OCI-LY3 (cell line): ENCODE results near the gene KEAP1.
A peak's percentile ranks its signal among the peaks of the same experiment; 100 is the strongest.

Experiments
- H2AFZ ChIP-seq: fragments of 200-600, 300-600 bp; shearing (Covaris generic); 2 replicates; pipeline ENCODE4 v1.6.0; 2014; ENCODE audit warnings: antibody characterized with exemption, low read depth, low read length
- H3K27ac ChIP-seq: fragments of 200-600, 300-600 bp; sonication (generic); 2 replicates; pipeline ENCODE4 v1.5.1; 2014; ENCODE audit warnings: mild to moderate bottlenecking, low read length, moderate library complexity, mixed read lengths
- H3K27me3 ChIP-seq: fragments of 200-600, 300-600 bp; sonication (generic); 2 replicates; pipeline ENCODE4 v1.6.1; 2014; ENCODE audit warnings: low read depth, low read length, mixed read lengths
- H3K36me3 ChIP-seq: fragments of 200-600, 300-600 bp; sonication (generic); replicated peaks from 2 replicates; pipeline ENCODE3; 2014; ENCODE audit warnings: low read depth, low read length, mixed read lengths
- H3K4me1 ChIP-seq: fragments of 300-600, 200-600 bp; sonication (generic); 2 replicates; pipeline ENCODE4 v1.6.1; 2014; ENCODE audit warnings: low read length, mixed read lengths
- H3K4me2 ChIP-seq: fragments of 200-600, 300-600 bp; sonication (generic); 2 replicates; pipeline ENCODE4 v1.6.1; 2014; ENCODE audit warnings: low read length, mixed read lengths
- H3K4me3 ChIP-seq: fragments of 300-600, 200-600 bp; sonication (generic); 2 replicates; pipeline ENCODE4 v1.5.1; 2014; ENCODE audit warnings: antibody characterized with exemption, mild to moderate bottlenecking, low read length, moderate library complexity
- H3K79me2 ChIP-seq: fragments of 300-600, 200-600 bp; shearing (Covaris generic); 2 replicates; pipeline ENCODE4 v1.6.1; 2014; ENCODE audit warnings: mild to moderate bottlenecking, low read length, mixed read lengths
- H3K9ac ChIP-seq: fragments of 300-600, 200-600 bp; shearing (Covaris generic); 2 replicates; pipeline ENCODE4 v1.6.0; 2014; ENCODE audit warnings: mild to moderate bottlenecking, low read length, moderate library complexity
- H3K9me3 ChIP-seq: fragments of 200-600, 300-600 bp; shearing (Covaris generic); 2 replicates; pipeline ENCODE4 v1.6.1; 2014; ENCODE audit warnings: low read length, mixed read lengths; ENCODE audit not compliant: insufficient read depth
- H4K20me1 ChIP-seq: fragments of 200-600, 300-600 bp; sonication (generic); 2 replicates; pipeline ENCODE4 v1.6.1; 2016; ENCODE audit warnings: low read length, mixed read lengths; ENCODE audit not compliant: insufficient read depth
- EZH2phosphoT487 ChIP-seq: fragments of 200-600 bp; shearing (Covaris generic); IDR thresholded peaks from 2 replicates; pipeline ENCODE4 v1.6.1; 2018; ENCODE audit warnings: antibody characterized with exemption, mixed run types, low read depth
- TF ChIP-seq, protein P1 (sequence below): fragments of 200-600, 300-600 bp; sonication (generic); IDR thresholded peaks from 2 replicates; pipeline ENCODE4 v1.5.1; 2014; ENCODE audit warnings: antibody characterized with exemption, low read length, low read depth

Gene KEAP1

DNA sequence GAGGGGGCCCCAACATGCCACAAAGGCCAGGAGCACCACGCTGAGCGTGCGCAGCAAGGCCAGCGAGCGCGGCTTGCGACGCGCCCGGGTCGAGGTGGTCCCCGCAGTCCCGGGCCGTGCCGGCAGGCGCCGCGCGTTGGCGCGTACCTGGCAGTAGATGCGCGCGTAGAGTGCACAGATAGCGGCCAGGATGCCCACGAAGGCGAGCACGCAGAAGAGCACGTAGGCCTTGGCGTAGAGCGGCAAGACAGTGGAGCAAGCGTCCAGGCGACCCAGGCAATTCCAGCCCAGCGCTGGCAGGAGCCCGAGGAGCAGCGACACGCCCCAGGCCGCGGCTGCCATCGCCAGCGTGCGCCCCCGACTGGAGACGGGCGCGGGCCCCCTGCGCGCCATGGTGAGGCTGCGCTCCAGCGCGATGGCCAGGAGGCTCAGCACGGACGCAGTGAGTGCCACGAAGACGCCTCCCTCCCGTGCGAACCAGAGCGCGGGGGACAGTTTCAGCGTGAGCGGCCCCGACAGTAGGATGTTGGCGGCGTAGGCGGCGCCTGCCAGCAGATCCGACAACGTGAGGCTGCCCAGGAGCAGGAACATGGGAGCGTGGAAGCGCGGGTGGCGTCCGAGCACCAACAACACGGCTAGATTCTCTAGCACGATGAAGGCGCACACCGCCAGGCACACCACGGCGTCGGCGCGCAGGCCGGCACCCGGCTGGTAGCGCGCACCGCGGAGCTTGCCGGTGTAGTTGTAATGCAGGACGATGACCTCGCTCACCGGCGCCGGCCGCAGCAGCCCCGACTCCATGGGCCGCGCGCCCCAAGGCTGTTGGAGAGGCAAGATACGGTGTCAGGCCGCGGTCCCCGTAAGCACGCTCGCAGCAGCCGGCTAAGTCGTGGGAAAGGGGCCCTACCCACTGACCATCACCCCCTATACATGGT is 11.3 kb upstream of the KEAP1 start:
- H3K27ac ChIP-seq: no peak overlapping the region
- H3K36me3 ChIP-seq: no peaks in the 10 kb centered on the region
- H3K79me2 ChIP-seq: no peaks in the 10 kb centered on the region
- no peaks in the 10 kb centered on the region for H4K20me1 ChIP-seq
- peaks cover 15% of the 10 kb centered on the region for H3K4me1 ChIP-seq
- no peak overlapping the region for H3K4me2 ChIP-seq
- H3K4me3 ChIP-seq: no peak overlapping the region
- peaks cover 17% of the 10 kb centered on the region for H3K27me3 ChIP-seq
- H3K9me3 ChIP-seq: no peaks in the 10 kb centered on the region
- TF ChIP-seq, protein P1, sequence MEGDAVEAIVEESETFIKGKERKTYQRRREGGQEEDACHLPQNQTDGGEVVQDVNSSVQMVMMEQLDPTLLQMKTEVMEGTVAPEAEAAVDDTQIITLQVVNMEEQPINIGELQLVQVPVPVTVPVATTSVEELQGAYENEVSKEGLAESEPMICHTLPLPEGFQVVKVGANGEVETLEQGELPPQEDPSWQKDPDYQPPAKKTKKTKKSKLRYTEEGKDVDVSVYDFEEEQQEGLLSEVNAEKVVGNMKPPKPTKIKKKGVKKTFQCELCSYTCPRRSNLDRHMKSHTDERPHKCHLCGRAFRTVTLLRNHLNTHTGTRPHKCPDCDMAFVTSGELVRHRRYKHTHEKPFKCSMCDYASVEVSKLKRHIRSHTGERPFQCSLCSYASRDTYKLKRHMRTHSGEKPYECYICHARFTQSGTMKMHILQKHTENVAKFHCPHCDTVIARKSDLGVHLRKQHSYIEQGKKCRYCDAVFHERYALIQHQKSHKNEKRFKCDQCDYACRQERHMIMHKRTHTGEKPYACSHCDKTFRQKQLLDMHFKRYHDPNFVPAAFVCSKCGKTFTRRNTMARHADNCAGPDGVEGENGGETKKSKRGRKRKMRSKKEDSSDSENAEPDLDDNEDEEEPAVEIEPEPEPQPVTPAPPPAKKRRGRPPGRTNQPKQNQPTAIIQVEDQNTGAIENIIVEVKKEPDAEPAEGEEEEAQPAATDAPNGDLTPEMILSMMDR: no peak
- TF ChIP-seq EZH2phosphoT487: no peak
- no peak overlapping the region for H2AFZ ChIP-seq
- H3K9ac ChIP-seq: no peak overlapping the region

DNA sequence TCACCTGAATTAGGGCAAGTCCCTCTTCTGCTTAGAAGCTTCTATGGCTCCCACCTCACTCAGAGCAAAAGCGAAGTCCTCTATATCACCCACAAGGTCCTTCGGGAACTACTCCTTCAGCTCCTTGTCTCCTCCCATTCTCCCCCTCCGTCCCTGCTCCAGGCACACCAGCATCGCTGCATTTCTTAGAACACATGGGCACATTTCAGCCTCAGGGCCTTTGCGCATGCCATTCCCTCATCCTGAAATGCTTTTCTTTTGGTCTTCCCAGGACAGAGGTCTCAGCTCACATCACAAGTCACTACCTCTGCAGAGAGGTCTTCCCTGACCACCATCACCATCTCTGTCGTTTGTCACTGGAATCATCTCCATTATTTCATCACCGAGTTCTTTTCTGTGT is 10.1 kb upstream of the KEAP1 start:
- no peak overlapping the region for H3K27ac ChIP-seq
- H3K9ac ChIP-seq: no peak overlapping the region
- H3K27me3 ChIP-seq: peaks cover 6% of the 10 kb centered on the region; the same call in 1 of the 2 replicates
- no peak overlapping the region for H3K4me2 ChIP-seq
- H3K79me2 ChIP-seq: no peaks in the 10 kb centered on the region
- no peak overlapping the region for H3K4me3 ChIP-seq
- H3K9me3 ChIP-seq: no peaks in the 10 kb centered on the region
- H2AFZ ChIP-seq: no peak overlapping the region
- TF ChIP-seq EZH2phosphoT487: no peak
- H3K36me3 ChIP-seq: no peaks in the 10 kb centered on the region
- H4K20me1 ChIP-seq: no peaks in the 10 kb centered on the region
- peaks cover 3% of the 10 kb centered on the region for H3K4me1 ChIP-seq

DNA sequence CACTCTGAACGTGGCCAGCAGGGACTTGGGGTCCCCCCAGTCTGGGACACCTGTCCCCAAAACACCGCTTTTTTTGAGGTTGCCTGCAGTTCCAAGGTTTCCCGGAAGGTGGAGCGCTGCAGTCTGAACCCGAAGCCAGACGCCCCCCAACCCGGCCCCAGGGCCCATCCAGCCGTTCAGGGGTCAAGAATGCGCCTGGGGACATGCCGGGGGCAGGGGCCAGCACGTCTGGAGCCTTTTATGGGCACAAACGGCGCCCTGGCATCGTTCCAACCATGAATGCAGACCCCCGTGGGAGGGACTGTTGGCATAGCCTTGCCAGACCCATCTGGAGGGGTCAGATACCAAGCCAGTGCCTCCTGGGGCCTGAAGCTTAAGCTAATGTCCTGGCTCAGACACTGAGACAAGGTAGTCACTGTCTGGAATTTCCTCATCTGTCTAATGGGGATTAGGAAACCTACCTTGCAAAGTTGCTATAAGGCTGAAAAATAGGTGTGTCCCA is 7.2 kb upstream of the KEAP1 start:
- peak overlapping the region; percentile 71 for H3K4me2 ChIP-seq

DNA sequence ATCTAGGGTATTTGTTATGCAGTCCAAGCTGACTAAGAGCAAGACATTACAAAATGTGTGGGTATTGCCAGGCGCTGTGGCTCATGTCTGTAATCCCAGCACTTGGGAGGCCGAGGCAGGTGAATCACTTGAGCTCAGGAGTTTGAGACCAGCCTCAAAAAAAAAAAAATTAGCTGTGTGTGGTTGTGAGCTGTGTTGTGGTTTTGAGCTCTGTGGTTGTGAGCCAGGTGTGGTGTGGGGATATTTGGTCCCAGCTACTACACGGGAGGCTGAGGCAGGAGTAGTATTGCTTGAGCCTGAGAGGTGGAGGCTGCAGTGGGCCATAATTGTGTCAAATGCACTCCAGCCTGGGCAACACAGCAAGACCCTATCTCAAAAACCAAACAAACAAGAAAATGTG is 5.6 kb upstream of the KEAP1 start:
- peaks cover under 1% of the 10 kb centered on the region; the same call in 1 of the 2 replicates for H3K79me2 ChIP-seq
- H3K9ac ChIP-seq: no peak overlapping the region
- H3K9me3 ChIP-seq: no peaks in the 10 kb centered on the region
- TF ChIP-seq, protein P1: no peak
- no peak for TF ChIP-seq EZH2phosphoT487
- H3K4me3 ChIP-seq: no peak overlapping the region
- H3K27me3 ChIP-seq: peaks cover 4% of the 10 kb centered on the region; the same call in 1 of the 2 replicates
- no peaks in the 10 kb centered on the region for H4K20me1 ChIP-seq
- peaks cover 4% of the 10 kb centered on the region for H3K4me1 ChIP-seq
- H2AFZ ChIP-seq: no peak overlapping the region
- no peak overlapping the region for H3K27ac ChIP-seq
- H3K4me2 ChIP-seq: no peak overlapping the region
- H3K36me3 ChIP-seq: no peaks in the 10 kb centered on the region

More for the DNA sequence above, 7.2 kb upstream of the KEAP1 start:
- H3K4me1 ChIP-seq: peaks cover 3% of the 10 kb centered on the region
- H3K4me3 ChIP-seq: peak overlapping the region; percentile 55
- H3K36me3 ChIP-seq: no peaks in the 10 kb centered on the region
- H3K9me3 ChIP-seq: no peaks in the 10 kb centered on the region
- no peaks in the 10 kb centered on the region for H3K79me2 ChIP-seq
- TF ChIP-seq, protein P1: peak; percentile 87
- TF ChIP-seq EZH2phosphoT487: no peak
- H3K27ac ChIP-seq: no peak overlapping the region
- H3K27me3 ChIP-seq: peaks cover 4% of the 10 kb centered on the region; the same call in 1 of the 2 replicates
- H3K9ac ChIP-seq: 0 out of 2 replicates have a peak overlapping the region, but pooled peaks have one; percentile 6
- peak overlapping the region; percentile 77 for H2AFZ ChIP-seq
- H4K20me1 ChIP-seq: no peaks in the 10 kb centered on the region
